ENCODE measurements around the gene NIP7. TPM values are rescaled to one million over a fixed set of nuclear protein-coding genes. Genes with fewer than 3 reads are reported as not detected.

NIP7 gene
- total RNA-seq, 1 experiment from 2014 or later, result 35.3 TPM

- in situ Hi-C loops (cut with HindIII; ENCODE audit: low pct_unique_long_range_greater_than_20kb, low sequenced_read_pairs) (no loop called here), intact Hi-C loops (cut with micrococcal nuclease; ENCODE audit: unreplicated experiment) (no loop called here)
- ATAC-seq (no peak), DNase-seq (ENCODE audit: low read depth, low spot score) (no peak)
- Histone ChIP-seq H3K9me3 (ENCODE audit: control insufficient read depth, insufficient read depth, low read depth, low read length) (no peaks in the 10 kb centered on the region), H3K36me3 (ENCODE audit: control insufficient read depth, insufficient read depth, low read length) (no peaks in the 10 kb centered on the region; the same call in 1 of the 2 replicates), H3K27ac (ENCODE audit: low read length) (no peak overlapping the region), H3K27me3 (ENCODE audit: control insufficient read depth, insufficient read depth, low read length) (no peaks in the 10 kb centered on the region), H3K4me3 (ENCODE audit: low read depth in 2 of 2, low read length in 2 of 2) (no peak overlapping the region), H3K4me1 (ENCODE audit: control insufficient read depth, insufficient read depth, low read length) (peaks cover 10% of the 10 kb centered on the region)
- POLR2A ChIA-PET, result no interaction called here
- CTCF ChIA-PET, result no interaction called here
- TF ChIP-seq CTCF (IDR thresholded peaks at IDR 0.05) (no peak), TCF7L2 (IDR thresholded peaks at IDR 0.05; ENCODE audit: low read depth, low read length) (no peak), REST (IDR thresholded peaks at IDR 0.05; ENCODE audit: insufficient read depth in 1 of 2, low read depth in 2 of 2, low read length in 1 of 2) (no peak), POLR2AphosphoS5 (IDR thresholded peaks at IDR 0.05; ENCODE audit: low read depth, low read length) (no peak), SIN3A (IDR thresholded peaks at IDR 0.05; ENCODE audit: borderline replicate concordance, insufficient read depth, low read depth, low read length) (no peak)
- BruUV-seq (replicated peaks), result no TSS peak
Observed at GRCh38 chr16:69321080-69321479, 18.5 kb upstream of the NIP7 start.

GRCh38 chr16:69322343-69322742 lies 17.2 kb upstream of the NIP7 start:
- DNase-seq (ENCODE audit: low read depth, low spot score) (no peak), ATAC-seq (no peak)
- Histone ChIP-seq H3K9me3 (ENCODE audit: control insufficient read depth, insufficient read depth, low read depth, low read length) (no peaks in the 10 kb centered on the region), H3K27me3 (ENCODE audit: control insufficient read depth, insufficient read depth, low read length) (no peaks in the 10 kb centered on the region), H3K27ac (ENCODE audit: low read length) (no peak overlapping the region), H3K4me3 (ENCODE audit: low read depth in 2 of 2, low read length in 2 of 2) (no peak overlapping the region), H3K4me1 (ENCODE audit: control insufficient read depth, insufficient read depth, low read length) (peaks cover 19% of the 10 kb centered on the region), H3K36me3 (ENCODE audit: control insufficient read depth, insufficient read depth, low read length) (no peaks in the 10 kb centered on the region; the same call in 1 of the 2 replicates)
- in situ Hi-C loops (cut with HindIII; ENCODE audit: low pct_unique_long_range_greater_than_20kb, low sequenced_read_pairs) (no loop called here), intact Hi-C loops (cut with micrococcal nuclease; ENCODE audit: unreplicated experiment) (no loop called here)
- POLR2A ChIA-PET, result no interaction called here
- no peak for TF ChIP-seq TCF7L2 (IDR thresholded peaks at IDR 0.05; ENCODE audit: low read depth, low read length)
- TF ChIP-seq CTCF (IDR thresholded peaks at IDR 0.05), result no peak
- no peak for TF ChIP-seq POLR2AphosphoS5 (IDR thresholded peaks at IDR 0.05; ENCODE audit: low read depth, low read length)
- TF ChIP-seq REST (IDR thresholded peaks at IDR 0.05; ENCODE audit: insufficient read depth in 1 of 2, low read depth in 2 of 2, low read length in 1 of 2), result no peak
- no peak for TF ChIP-seq SIN3A (IDR thresholded peaks at IDR 0.05; ENCODE audit: borderline replicate concordance, insufficient read depth, low read depth, low read length)
- no TSS peak for BruUV-seq (replicated peaks)
- CTCF ChIA-PET, result no interaction called here

Measured in Panc1 (cell line).